Keratinocyte (primary cell): ENCODE results near the gene P4HB.

Experiments
- EZH2 ChIP-seq: IDR thresholded peaks from one replicate; pipeline ENCODE4 v1.6.1; 2012; ENCODE audit warnings: inconsistent platforms, mild to moderate bottlenecking, low read length, moderate library complexity
- TF ChIP-seq, protein P1 (sequence below), 3 experiments: IDR thresholded peaks in 1 of 3; conservative IDR thresholded peaks in 1 of 3; optimal IDR thresholded peaks in 1 of 3; 2 replicates in 2 of 3; 3 replicates in 1 of 3; pipeline versions ENCODE3 to v1.5.1; 2011; ENCODE audit warnings: low read length in 3 of 3, mild to moderate bottlenecking in 3 of 3, moderate library complexity in 2 of 3, control low read depth in 1 of 3, inconsistent platforms in 1 of 3; ENCODE audit not compliant: insufficient read depth in 2 of 3; ENCODE audit errors: extremely low read depth in 1 of 3

DNA sequence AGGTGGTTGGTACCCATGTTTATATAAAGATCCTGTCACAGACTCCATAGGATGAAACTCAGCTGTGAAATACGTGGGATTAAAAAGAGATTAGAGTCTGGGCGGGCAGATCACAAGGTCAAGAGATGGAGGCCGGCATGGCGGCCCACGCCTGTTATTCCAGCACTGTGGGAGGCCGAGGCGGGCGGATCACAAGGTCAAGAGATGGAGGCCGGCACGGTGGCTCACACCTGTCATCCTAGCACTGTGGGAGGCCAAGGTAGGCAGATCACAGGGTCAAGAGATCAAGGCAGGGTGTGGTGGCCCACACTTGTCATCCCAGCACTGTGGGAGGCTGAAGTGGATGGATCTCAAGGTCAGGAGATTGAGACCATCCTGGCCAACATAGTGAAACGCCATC is 35.1 kb upstream of the P4HB start:
- TF ChIP-seq, protein P1, sequence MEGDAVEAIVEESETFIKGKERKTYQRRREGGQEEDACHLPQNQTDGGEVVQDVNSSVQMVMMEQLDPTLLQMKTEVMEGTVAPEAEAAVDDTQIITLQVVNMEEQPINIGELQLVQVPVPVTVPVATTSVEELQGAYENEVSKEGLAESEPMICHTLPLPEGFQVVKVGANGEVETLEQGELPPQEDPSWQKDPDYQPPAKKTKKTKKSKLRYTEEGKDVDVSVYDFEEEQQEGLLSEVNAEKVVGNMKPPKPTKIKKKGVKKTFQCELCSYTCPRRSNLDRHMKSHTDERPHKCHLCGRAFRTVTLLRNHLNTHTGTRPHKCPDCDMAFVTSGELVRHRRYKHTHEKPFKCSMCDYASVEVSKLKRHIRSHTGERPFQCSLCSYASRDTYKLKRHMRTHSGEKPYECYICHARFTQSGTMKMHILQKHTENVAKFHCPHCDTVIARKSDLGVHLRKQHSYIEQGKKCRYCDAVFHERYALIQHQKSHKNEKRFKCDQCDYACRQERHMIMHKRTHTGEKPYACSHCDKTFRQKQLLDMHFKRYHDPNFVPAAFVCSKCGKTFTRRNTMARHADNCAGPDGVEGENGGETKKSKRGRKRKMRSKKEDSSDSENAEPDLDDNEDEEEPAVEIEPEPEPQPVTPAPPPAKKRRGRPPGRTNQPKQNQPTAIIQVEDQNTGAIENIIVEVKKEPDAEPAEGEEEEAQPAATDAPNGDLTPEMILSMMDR (optimal IDR thresholded peaks at IDR 0.05 in 1 of 3, IDR thresholded peaks at IDR 0.05 in 1 of 3, conservative IDR thresholded peaks at IDR 0.05 in 1 of 3; ENCODE audit: extremely low read depth in 1 of 3, insufficient read depth in 2 of 3, low read length in 3 of 3), result no peak
- no peak for TF ChIP-seq EZH2
